B cell (primary cell): ENCODE data around the gene ADAM12.

Experiments
- CTCF ChIP-seq: fragments of 200-600 bp; IDR thresholded peaks from one replicate; pipeline ENCODE4 v1.8.0; 2022; ENCODE audit warnings: antibody characterized with exemption, mild to moderate bottlenecking
- EZH2 ChIP-seq: IDR thresholded peaks from 2 replicates; pipeline ENCODE4 v1.6.1; 2012; ENCODE audit warnings: borderline replicate concordance, low read depth, mild to moderate bottlenecking, moderate library complexity, low read length; ENCODE audit not compliant: insufficient read depth, poor library complexity, severe bottlenecking

- TF ChIP-seq CTCF = no peak
- no peak for TF ChIP-seq EZH2
Measured at GRCh38 chr10:126114884-126115555, 273.3 kb downstream of the ADAM12 start.
